Activated naive CD8-positive, alpha-beta T cell treated with anti-CD3 and anti-CD28 coated beads for 36 hours (primary cell): Measurements from ENCODE around the gene PYM1. TPM values are rescaled to one million over a fixed set of nuclear protein-coding genes. Genes with fewer than 3 reads are reported as not detected.

Experiments used
- DNase-seq: peaks from one replicate; pipeline ENCODE4 v3.0.0; 2021
- H3K27ac Mint-ChIP-seq: one replicate; pipeline ENCODE4 v1.8.0; 2022; ENCODE audit warnings: mild to moderate bottlenecking, moderate library complexity, mixed read lengths
- H3K27me3 Mint-ChIP-seq: one replicate; pipeline ENCODE4 v1.8.0; 2022; ENCODE audit warnings: mild to moderate bottlenecking, mixed read lengths
- H3K36me3 Mint-ChIP-seq: one replicate; pipeline ENCODE4 v1.8.0; 2021; ENCODE audit warnings: mild to moderate bottlenecking, mixed read lengths
- H3K4me1 Mint-ChIP-seq: one replicate; pipeline ENCODE4 v1.8.0; 2021; ENCODE audit warnings: mixed read lengths
- H3K4me3 Mint-ChIP-seq: one replicate; pipeline ENCODE4 v1.8.0; 2022; ENCODE audit warnings: mild to moderate bottlenecking, moderate library complexity, mixed read lengths
- H3K9me3 Mint-ChIP-seq: one replicate; pipeline ENCODE4 v1.8.0; 2022; ENCODE audit warnings: mixed read lengths
- total RNA-seq, 2 experiments: library from RNA; stranded (reverse); gene quantifications; one replicate each; pipeline ENCODE4 v1.2.3, GENCODE V29; 2021

Gene PYM1
- total RNA-seq, 2 experiments from 2014 or later, result 33.3 to 34.9 TPM

- Mint-ChIP-seq H3K4me3 (no peak overlapping the region), H3K9me3 (peaks cover 5% of the 10 kb centered on the region), H3K27me3 (no peaks in the 10 kb centered on the region), H3K36me3 (no peaks in the 10 kb centered on the region), H3K27ac (no peak overlapping the region), H3K4me1 (no peaks in the 10 kb centered on the region)
- DNase-seq, result no peak
Observed at GRCh38 chr12:55861396-55861795, 66.3 kb downstream of the PYM1 start.

GRCh38 chr12:55852740-55853139 is 75.0 kb downstream of the PYM1 start:
- no peaks in the 10 kb centered on the region for H3K9me3 Mint-ChIP-seq
- no peak overlapping the region for H3K4me3 Mint-ChIP-seq
- H3K27ac Mint-ChIP-seq, result no peak overlapping the region
- peaks cover 2% of the 10 kb centered on the region for H3K27me3 Mint-ChIP-seq
- peaks cover 2% of the 10 kb centered on the region for H3K4me1 Mint-ChIP-seq
- H3K36me3 Mint-ChIP-seq, result no peaks in the 10 kb centered on the region
- DNase-seq, result no peak

Other genes with a start within 250 kb of the PYM1 start
- 1 to 10 TPM; 3.3 to 3.7 TPM for gene ITGA7, start 220.0 kb downstream of the PYM1 start, total RNA-seq
- gene BLOC1S1, start 211.8 kb downstream of the PYM1 start, total RNA-seq, result 10 to 100 TPM; 81.9 to 88.4 TPM
- gene RDH5, start 207.5 kb downstream of the PYM1 start, total RNA-seq, result 1 to 10 TPM; 4.2 to 6.7 TPM
- 100 to 1,000 TPM; 113 to 117 TPM for gene CD63, start 198.9 kb downstream of the PYM1 start, total RNA-seq
- 10 to 100 TPM; 11.9 to 12.9 TPM for gene GDF11, start 184.8 kb downstream of the PYM1 start, total RNA-seq
- 100 to 1,000 TPM in 1 of 2 experiments, 10 to 100 TPM in 1; 99.6 to 104 TPM for gene SARNP, start 110.2 kb downstream of the PYM1 start, total RNA-seq
- gene ORMDL2, start 109.9 kb downstream of the PYM1 start, total RNA-seq, result 10 to 100 TPM; 29.8 to 32.4 TPM
- gene DNAJC14, start 98.3 kb downstream of the PYM1 start, total RNA-seq, result 10 to 100 TPM; 33.1 to 35.5 TPM
- not detected for gene MMP19, start 85.0 kb downstream of the PYM1 start, total RNA-seq
- 100 to 1,000 TPM; 236 TPM for gene DGKA, start 3.3 kb upstream of the PYM1 start, total RNA-seq
- gene PMEL, start 38.1 kb upstream of the PYM1 start, total RNA-seq, result under 1 TPM; 0.25 to 0.28 TPM
- 100 to 1,000 TPM; 111 to 120 TPM for gene CDK2, start 38.9 kb upstream of the PYM1 start, total RNA-seq
- 10 to 100 TPM; 24.5 to 25.3 TPM for gene RAB5B, start 46.2 kb upstream of the PYM1 start, total RNA-seq
- 1 to 10 TPM; 4.6 to 4.9 TPM for gene SUOX, start 69.4 kb upstream of the PYM1 start, total RNA-seq
- 10 to 100 TPM; 22.5 to 22.9 TPM for gene IKZF4, start 93.1 kb upstream of the PYM1 start, total RNA-seq
- gene RPS26, start 114.0 kb upstream of the PYM1 start, total RNA-seq, result 10 to 100 TPM; 45.1 to 47.7 TPM
- under 1 TPM; 0.82 to 0.97 TPM for gene ERBB3, start 152.3 kb upstream of the PYM1 start, total RNA-seq
- 100 to 1,000 TPM; 552 to 588 TPM for gene PA2G4, start 176.7 kb upstream of the PYM1 start, total RNA-seq
- gene RPL41, start 188.7 kb upstream of the PYM1 start, total RNA-seq, result 1,000 to 10,000 TPM; 5,444 to 5,630 TPM
- 1 to 10 TPM; 6.9 to 7.2 TPM for gene ZC3H10, start 190.4 kb upstream of the PYM1 start, total RNA-seq
- 100 to 1,000 TPM; 153 to 155 TPM for gene ESYT1, start 200.4 kb upstream of the PYM1 start, total RNA-seq
- gene MYL6B, start 224.7 kb upstream of the PYM1 start, total RNA-seq, result 10 to 100 TPM; 67.9 to 76.2 TPM
- gene MYL6, start 230.5 kb upstream of the PYM1 start, total RNA-seq, result 100 to 1,000 TPM; 751 to 777 TPM